Stimulated activated CD4-positive, alpha-beta T cell treated with anti-CD3 and anti-CD28 coated beads, TNF-alpha, amount 100 ng/mL, for 48 hours (primary cell): ENCODE data around the gene ZC3HAV1L.
"Not testable (repeated sequence)": the region's sequence is repeated elsewhere in the genome, so short reads cannot be mapped to it uniquely, and the experiment has no call there.

Experiments
- DNase-seq, 3 donors: peaks; one replicate each; pipeline ENCODE4 v3.0.0-alpha.2; 2020; ENCODE audit warnings: low read depth in 3 of 3

ZC3HAV1L gene

GRCh38 chr7:139018910-139019309 lies 16.9 kb downstream of the ZC3HAV1L start:
- no peak for DNase-seq

- DNase-seq = peak; percentile 23 to 53 (median 39)
Observed at GRCh38 chr7:139016931-139017511, 18.8 kb downstream of the ZC3HAV1L start.

GRCh38 chr7:139011373-139011772 lies 24.5 kb downstream of the ZC3HAV1L start:
- no peak for DNase-seq

GRCh38 chr7:139004321-139005090 lies 31.3 kb downstream of the ZC3HAV1L start:
- DNase-seq = no peak

- no peak for DNase-seq
Observed at GRCh38 chr7:138999414-138999813, 36.4 kb downstream of the ZC3HAV1L start.

GRCh38 chr7:138992052-138992531 lies 43.8 kb downstream of the ZC3HAV1L start:
- DNase-seq = no peak

- DNase-seq = no peak
Observed at GRCh38 chr7:138987686-138988085, 48.2 kb downstream of the ZC3HAV1L start.

- DNase-seq = no peak
Observed at GRCh38 chr7:138982204-138982623, 53.6 kb downstream of the ZC3HAV1L start.

- DNase-seq = peak; percentile 20 to 45 (median 31)
Observed at GRCh38 chr7:138981332-138982203, 54.3 kb downstream of the ZC3HAV1L start, which contains the start of gene KIAA1549. KIAA1549 (minus strand) TSS chr7:138981389; CDS start chr7:138981269, 120 bp downstream.

- peak in 1 of 3 donors; percentile 4 for DNase-seq
Observed at GRCh38 chr7:138980563-138981291, 55.1 kb downstream of the ZC3HAV1L start.

GRCh38 chr7:138979988-138980562 lies 55.8 kb downstream of the ZC3HAV1L start:
- DNase-seq = no peak

GRCh38 chr7:138979226-138979979 lies 56.4 kb downstream of the ZC3HAV1L start:
- DNase-seq = no peak

GRCh38 chr7:138978541-138979184 lies 57.2 kb downstream of the ZC3HAV1L start:
- DNase-seq = no peak

- not testable (repeated sequence) for DNase-seq
Observed at GRCh38 chr7:138976161-138976560, 59.7 kb downstream of the ZC3HAV1L start.
